ENCODE results near the gene MTA3. TPM values are rescaled to one million over a fixed set of nuclear protein-coding genes. Genes with fewer than 3 reads are reported as not detected.

The MTA3 gene
- total RNA-seq, 1 experiment from 2014 or later = 21.0 TPM

- no peaks in the 10 kb centered on the region for H3K9me3 ChIP-seq (replicated peaks)
- H3K4me3 ChIP-seq = no peak overlapping the region
- H3K4me1 ChIP-seq (replicated peaks) = peaks cover 7% of the 10 kb centered on the region; the same call in 1 of the 2 replicates
- H3K36me3 ChIP-seq = no peaks in the 10 kb centered on the region
- no peak overlapping the region for H3K27ac ChIP-seq
- peak in 1 of 2 experiments; percentile 19 for DNase-seq (ENCODE audit: low read depth in 1 of 2, low spot score in 2 of 2)
- H3K27me3 ChIP-seq (replicated peaks) = no peaks in the 10 kb centered on the region
Observed at GRCh38 chr2:42777883-42778805, 209.7 kb downstream of the MTA3 start.

GRCh38 chr2:42781181-42781580 is 212.7 kb downstream of the MTA3 start:
- H3K27me3 ChIP-seq (replicated peaks) = no peaks in the 10 kb centered on the region
- no peaks in the 10 kb centered on the region for H3K36me3 ChIP-seq
- peaks cover 7% of the 10 kb centered on the region; the same call in 1 of the 2 replicates for H3K4me1 ChIP-seq (replicated peaks)
- no peaks in the 10 kb centered on the region for H3K9me3 ChIP-seq (replicated peaks)
- DNase-seq (ENCODE audit: low read depth in 1 of 2, low spot score in 2 of 2) = no peak
- no peak overlapping the region for H3K27ac ChIP-seq
- no peak overlapping the region for H3K4me3 ChIP-seq

GRCh38 chr2:42783511-42783910 is 215.1 kb downstream of the MTA3 start:
- no peak overlapping the region for H3K4me3 ChIP-seq

GRCh38 chr2:42784204-42784880 is 215.9 kb downstream of the MTA3 start:
- no peaks in the 10 kb centered on the region for H3K4me1 ChIP-seq (replicated peaks)
- no peaks in the 10 kb centered on the region for H3K36me3 ChIP-seq
- no peak for DNase-seq (ENCODE audit: low read depth in 1 of 2, low spot score in 2 of 2)
- no peak overlapping the region for H3K27ac ChIP-seq
- H3K9me3 ChIP-seq (replicated peaks) = no peaks in the 10 kb centered on the region
- H3K4me3 ChIP-seq = no peak overlapping the region
- H3K27me3 ChIP-seq (replicated peaks) = no peaks in the 10 kb centered on the region

More at GRCh38 chr2:42783511-42783910, 215.1 kb downstream of the MTA3 start:
- H3K27ac ChIP-seq = no peak overlapping the region
- no peaks in the 10 kb centered on the region for H3K27me3 ChIP-seq (replicated peaks)
- H3K36me3 ChIP-seq = no peaks in the 10 kb centered on the region
- no peaks in the 10 kb centered on the region for H3K9me3 ChIP-seq (replicated peaks)
- peaks cover 4% of the 10 kb centered on the region; the same call in 1 of the 2 replicates for H3K4me1 ChIP-seq (replicated peaks)
- DNase-seq (ENCODE audit: low read depth in 1 of 2, low spot score in 2 of 2) = no peak

- Histone ChIP-seq H3K36me3 (no peaks in the 10 kb centered on the region), H3K4me1 (replicated peaks) (no peaks in the 10 kb centered on the region), H3K27me3 (replicated peaks) (no peaks in the 10 kb centered on the region), H3K4me3 (no peak overlapping the region), H3K27ac (no peak overlapping the region), H3K9me3 (replicated peaks) (no peaks in the 10 kb centered on the region)
- no peak for DNase-seq (ENCODE audit: low read depth in 1 of 2, low spot score in 2 of 2)
Observed at GRCh38 chr2:42786561-42787345, 218.3 kb downstream of the MTA3 start.

- H3K4me3 ChIP-seq = no peak overlapping the region
- no peak for DNase-seq (ENCODE audit: low read depth in 1 of 2, low spot score in 2 of 2)
- H3K9me3 ChIP-seq (replicated peaks) = no peaks in the 10 kb centered on the region
- no peak overlapping the region for H3K27ac ChIP-seq
- H3K4me1 ChIP-seq (replicated peaks) = peaks cover under 1% of the 10 kb centered on the region
- H3K36me3 ChIP-seq = no peaks in the 10 kb centered on the region
- H3K27me3 ChIP-seq (replicated peaks) = no peaks in the 10 kb centered on the region
Observed at GRCh38 chr2:42787424-42787787, 219.0 kb downstream of the MTA3 start.

- H3K4me3 ChIP-seq = no peak overlapping the region
- H3K4me1 ChIP-seq (replicated peaks) = peaks cover 6% of the 10 kb centered on the region
- no peak for DNase-seq (ENCODE audit: low read depth in 1 of 2, low spot score in 2 of 2)
- H3K9me3 ChIP-seq (replicated peaks) = 0 out of 2 replicates have a peak, but pooled peaks cover 2% of the 10 kb centered on the region
- H3K27ac ChIP-seq = no peak overlapping the region
- H3K36me3 ChIP-seq = no peaks in the 10 kb centered on the region
- 0 out of 2 replicates have a peak, but pooled peaks cover 3% of the 10 kb centered on the region for H3K27me3 ChIP-seq (replicated peaks)
Observed at GRCh38 chr2:42787788-42788477, 219.5 kb downstream of the MTA3 start.

GRCh38 chr2:42788478-42788793 is 220.0 kb downstream of the MTA3 start:
- H3K4me3 ChIP-seq = no peak overlapping the region
- 0 out of 2 replicates have a peak, but pooled peaks cover 3% of the 10 kb centered on the region for H3K27me3 ChIP-seq (replicated peaks)
- 0 out of 2 replicates have a peak, but pooled peaks cover 2% of the 10 kb centered on the region for H3K9me3 ChIP-seq (replicated peaks)
- no peak overlapping the region for H3K27ac ChIP-seq
- H3K4me1 ChIP-seq (replicated peaks) = peaks cover 7% of the 10 kb centered on the region
- no peak for DNase-seq (ENCODE audit: low read depth in 1 of 2, low spot score in 2 of 2)
- no peaks in the 10 kb centered on the region for H3K36me3 ChIP-seq

GRCh38 chr2:42788882-42789281 is 220.4 kb downstream of the MTA3 start:
- Histone ChIP-seq H3K36me3 (no peaks in the 10 kb centered on the region), H3K4me1 (replicated peaks) (peaks cover 7% of the 10 kb centered on the region), H3K27ac (no peak overlapping the region), H3K4me3 (no peak overlapping the region), H3K27me3 (replicated peaks) (0 out of 2 replicates have a peak, but pooled peaks cover 3% of the 10 kb centered on the region), H3K9me3 (replicated peaks) (0 out of 2 replicates have a peak, but pooled peaks cover 2% of the 10 kb centered on the region)
- no peak for DNase-seq (ENCODE audit: low read depth in 1 of 2, low spot score in 2 of 2)

- H3K4me3 ChIP-seq = no peak overlapping the region
Observed at GRCh38 chr2:42789751-42790150, 221.3 kb downstream of the MTA3 start.

GRCh38 chr2:42791606-42792005 is 223.2 kb downstream of the MTA3 start:
- no peak overlapping the region for H3K4me3 ChIP-seq

More at GRCh38 chr2:42789751-42790150, 221.3 kb downstream of the MTA3 start:
- Histone ChIP-seq H3K27me3 (replicated peaks) (0 out of 2 replicates have a peak, but pooled peaks cover 3% of the 10 kb centered on the region), H3K4me1 (replicated peaks) (peaks cover 7% of the 10 kb centered on the region), H3K9me3 (replicated peaks) (0 out of 2 replicates have a peak, but pooled peaks cover 2% of the 10 kb centered on the region), H3K27ac (no peak overlapping the region), H3K36me3 (no peaks in the 10 kb centered on the region)
- no peak for DNase-seq (ENCODE audit: low read depth in 1 of 2, low spot score in 2 of 2)

GRCh38 chr2:42792087-42792582 is 223.7 kb downstream of the MTA3 start:
- no peaks in the 10 kb centered on the region for H3K36me3 ChIP-seq
- H3K9me3 ChIP-seq (replicated peaks) = 0 out of 2 replicates have a peak, but pooled peaks cover 2% of the 10 kb centered on the region
- H3K27me3 ChIP-seq (replicated peaks) = 0 out of 2 replicates have a peak, but pooled peaks cover 3% of the 10 kb centered on the region
- no peak for DNase-seq (ENCODE audit: low read depth in 1 of 2, low spot score in 2 of 2)
- H3K27ac ChIP-seq = no peak overlapping the region
- peak overlapping the region; percentile 22 for H3K4me3 ChIP-seq
- peaks cover 7% of the 10 kb centered on the region for H3K4me1 ChIP-seq (replicated peaks)

More at GRCh38 chr2:42791606-42792005, 223.2 kb downstream of the MTA3 start:
- H3K27ac ChIP-seq = no peak overlapping the region
- H3K36me3 ChIP-seq = no peaks in the 10 kb centered on the region
- H3K9me3 ChIP-seq (replicated peaks) = 0 out of 2 replicates have a peak, but pooled peaks cover 2% of the 10 kb centered on the region
- peaks cover 7% of the 10 kb centered on the region for H3K4me1 ChIP-seq (replicated peaks)
- no peak for DNase-seq (ENCODE audit: low read depth in 1 of 2, low spot score in 2 of 2)
- 0 out of 2 replicates have a peak, but pooled peaks cover 3% of the 10 kb centered on the region for H3K27me3 ChIP-seq (replicated peaks)

Measured in SJSA1 (cell line).